Panc1 (cell line): ENCODE results near the gene LARGE2. TPM values are rescaled to one million over a fixed set of nuclear protein-coding genes. Genes with fewer than 3 reads are reported as not detected.
A peak's percentile ranks its signal among the peaks of the same experiment; 100 is the strongest.

Experiments used
- ATAC-seq: fragments of 200-7000 bp; cut with Tn5 transposase; 2 replicates; pipeline ENCODE4 v1.9.1; 2020; ENCODE audit warnings: mild to moderate bottlenecking, moderate library complexity
- BruUV-seq: library from RNA; stranded (reverse); fragments of 400-500 nt; replicated peaks from 2 replicates; lab custom pipeline; 2021; lab: Mats Ljungman, UMichigan
- CTCF ChIA-PET: fragments of 300-600 bp; sonication (Branson Sonifier 250); formaldehyde crosslinking; loops from one replicate; lab custom pipeline; 2022; ENCODE audit warnings: antibody characterized with exemption; lab: Charles Lee
- POLR2A ChIA-PET: fragments of 300-600 bp; sonication (Branson Sonifier 250); formaldehyde crosslinking; loops from one replicate; lab custom pipeline; 2022; ENCODE audit warnings: antibody characterized with exemption; lab: Charles Lee
- DNase-seq: peaks from one replicate; pipeline ENCODE4 v3.0.0-alpha.2; 2010; ENCODE audit warnings: low read depth, low spot score
- H3K27ac ChIP-seq: 2 replicates; pipeline ENCODE4 v1.5.1; 2011; ENCODE audit warnings: mild to moderate bottlenecking, low read length, inconsistent platforms
- H3K27me3 ChIP-seq: fragments of 200-500 bp; sonication (Bioruptor generic); 2 replicates; pipeline ENCODE4 v1.6.0; 2014; ENCODE audit warnings: low read length, inconsistent platforms; ENCODE audit not compliant: control insufficient read depth, insufficient read depth
- H3K36me3 ChIP-seq: fragments of 200-500 bp; sonication (Bioruptor generic); 2 replicates; pipeline ENCODE4 v1.5.1; 2014; ENCODE audit warnings: inconsistent platforms, mild to moderate bottlenecking, low read length, moderate library complexity; ENCODE audit not compliant: control insufficient read depth, insufficient read depth
- H3K4me1 ChIP-seq: 2 replicates; pipeline ENCODE4 v1.5.1; 2011; ENCODE audit warnings: inconsistent platforms, mild to moderate bottlenecking, low read length, moderate library complexity; ENCODE audit not compliant: control insufficient read depth, insufficient read depth
- H3K4me3 ChIP-seq, 2 experiments: 2 replicates each; pipeline ENCODE4 v1.5.1; 2011 to 2012; ENCODE audit warnings: low read depth in 2 of 2, low read length in 2 of 2, mild to moderate bottlenecking in 2 of 2, inconsistent platforms in 1 of 2, moderate library complexity in 1 of 2
- H3K9me3 ChIP-seq: fragments of 200-500 bp; sonication (Bioruptor generic); 2 replicates; pipeline ENCODE4 v1.5.1; 2014; ENCODE audit warnings: low read depth, mild to moderate bottlenecking, inconsistent platforms, low read length, moderate library complexity; ENCODE audit not compliant: control insufficient read depth, insufficient read depth
- CTCF ChIP-seq: fragments of 450-650 bp; IDR thresholded peaks from 2 replicates; pipeline ENCODE4 v1.5.1; 2017; ENCODE audit warnings: mild to moderate bottlenecking
- POLR2AphosphoS5 ChIP-seq: IDR thresholded peaks from 2 replicates; pipeline ENCODE4 v1.6.1; 2012; ENCODE audit warnings: mild to moderate bottlenecking, low read depth, low read length, moderate library complexity
- REST ChIP-seq, 2 experiments: IDR thresholded peaks; 2 replicates each; pipeline ENCODE4 v1.6.1; 2011 to 2012; ENCODE audit warnings: low read depth in 2 of 2, control low read depth in 1 of 2, low read length in 1 of 2, mild to moderate bottlenecking in 1 of 2, moderate library complexity in 1 of 2; ENCODE audit not compliant: insufficient read depth in 1 of 2
- SIN3A ChIP-seq: IDR thresholded peaks from 2 replicates; pipeline ENCODE4 v1.6.1; 2012; ENCODE audit warnings: low read depth, mild to moderate bottlenecking, low read length, moderate library complexity, borderline replicate concordance; ENCODE audit not compliant: insufficient read depth
- TCF7L2 ChIP-seq: IDR thresholded peaks from 2 replicates; pipeline ENCODE4 v1.6.1; 2011; ENCODE audit warnings: mild to moderate bottlenecking, low read depth, low read length, inconsistent platforms
- in situ Hi-C: cut with HindIII; loops from 2 replicates; pipeline ENCODE4 v1.10.0; 2016; ENCODE audit warnings: low sequenced_read_pairs, low pct_unique_long_range_greater_than_20kb
- intact Hi-C: fragments of 100-400 bp; cut with micrococcal nuclease; formaldehyde crosslinking; loops from one replicate; pipeline ENCODE4 v1.10.0; 2022; ENCODE audit not compliant: unreplicated experiment
- total RNA-seq: library from RNA; stranded (reverse); gene quantifications from one replicate; pipeline ENCODE4 v1.2.1, GENCODE V29; 2021; ENCODE audit not compliant: unreplicated experiment

LARGE2 gene
- total RNA-seq, 1 experiment from 2014 or later = 1.4 TPM

- H3K27ac ChIP-seq = no peak overlapping the region
- H3K4me3 ChIP-seq = no peak overlapping the region
- H3K27me3 ChIP-seq = no peaks in the 10 kb centered on the region
- POLR2A ChIA-PET = no interaction called here
- TF ChIP-seq CTCF = no peak
- no peak; the same call in 1 of the 2 replicates for TF ChIP-seq POLR2AphosphoS5
- no TSS peak for BruUV-seq
- in situ Hi-C loops = no loop called here
- DNase-seq (no peak), ATAC-seq (peak; percentile 25; the same call in 1 of the 2 replicates)
- no peaks in the 10 kb centered on the region for H3K4me1 ChIP-seq
- H3K9me3 ChIP-seq = no peaks in the 10 kb centered on the region
- no peaks in the 10 kb centered on the region for H3K36me3 ChIP-seq
- intact Hi-C loops = no loop called here
- CTCF ChIA-PET = interaction anchor here (0.6 kb wide), 1 partner anchor 295 kb away, joined by 4 read pairs; no protein-coding TSS in a partner anchor
Measured at GRCh38 chr11:45907911-45908370, 14.5 kb upstream of the LARGE2 start.

- no peak for DNase-seq
- POLR2A ChIA-PET = no interaction called here
- ATAC-seq = no peak
- no peaks in the 10 kb centered on the region for H3K9me3 ChIP-seq
- H3K4me3 ChIP-seq = no peak overlapping the region
- no peaks in the 10 kb centered on the region; the same call in 1 of the 2 replicates for H3K36me3 ChIP-seq
- no peak overlapping the region for H3K27ac ChIP-seq
- intact Hi-C loops = no loop called here
- CTCF ChIA-PET = no interaction called here
- no peaks in the 10 kb centered on the region for H3K4me1 ChIP-seq
- TF ChIP-seq POLR2AphosphoS5 = no peak
- TF ChIP-seq CTCF = no peak
- TF ChIP-seq TCF7L2 = no peak
- TF ChIP-seq REST (IDR thresholded peaks at IDR 0.05; ENCODE audit: insufficient read depth in 1 of 2, low read depth in 2 of 2, low read length in 1 of 2) = no peak
- no peak for TF ChIP-seq SIN3A
- in situ Hi-C loops = no loop called here
- H3K27me3 ChIP-seq = no peaks in the 10 kb centered on the region
- BruUV-seq = no TSS peak
Measured at GRCh38 chr11:45909594-45910475, 12.6 kb upstream of the LARGE2 start.
